HG03457 (cell line): Measurements from ENCODE around the gene IL12RB1.
"Not testable (repeated sequence)": the region's sequence is repeated elsewhere in the genome, so short reads cannot be mapped to it uniquely, and the experiment has no call there.

ENCODE experiments used
- ATAC-seq: cut with Tn5 transposase; IDR thresholded peaks from one replicate; pipeline ENCODE4 v1.9.1; 2021; ENCODE audit warnings: moderate number of reproducible peaks; ENCODE audit not compliant: unreplicated experiment

IL12RB1 gene

GRCh38 chr19:18090545-18091216 lies 3.9 kb upstream of the IL12RB1 start:
- no peak for ATAC-seq

DNA sequence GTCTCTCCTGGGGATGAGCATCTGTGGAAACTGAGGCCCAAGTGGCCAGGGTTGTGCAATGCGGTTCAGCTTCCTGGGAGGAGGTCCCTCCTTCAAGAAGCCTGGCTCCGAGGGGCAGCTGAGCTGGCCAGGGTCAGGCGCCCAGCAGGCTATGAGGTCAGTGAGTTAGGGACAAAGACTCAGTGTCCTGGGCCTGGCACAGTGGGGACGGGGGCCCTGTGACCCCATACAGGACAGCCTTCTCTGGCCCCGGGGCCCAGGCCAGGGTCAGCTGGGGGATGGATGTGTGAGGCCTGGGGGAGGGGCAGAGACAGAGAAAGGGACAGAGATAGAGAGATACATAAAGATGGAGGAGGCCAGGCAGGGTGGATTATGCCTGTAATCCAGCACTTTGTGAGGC lies 3.0 kb upstream of the IL12RB1 start:
- ATAC-seq: no peak

DNA sequence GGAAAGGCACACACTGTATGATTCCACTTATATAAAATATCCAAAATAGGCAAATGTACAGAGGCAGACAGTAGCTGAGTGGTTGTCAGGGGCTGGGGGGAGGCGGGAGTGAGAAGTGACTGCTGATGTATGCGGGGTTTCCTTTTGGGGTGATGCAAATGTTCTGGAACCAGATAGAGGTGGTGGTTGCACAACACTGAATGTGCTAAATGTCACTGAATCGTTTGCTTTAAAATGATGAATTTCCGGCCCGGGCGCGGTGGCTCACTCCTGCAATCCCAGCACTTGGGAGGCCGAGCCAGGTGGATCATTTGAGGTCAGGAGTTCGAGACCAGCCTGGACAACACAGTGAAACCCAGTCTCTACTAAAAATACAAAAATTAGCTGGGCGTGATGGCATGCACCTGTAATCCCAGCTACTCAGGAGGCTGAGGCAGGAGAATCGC lies 2.4 kb upstream of the IL12RB1 start:
- not testable (repeated sequence) for ATAC-seq

DNA sequence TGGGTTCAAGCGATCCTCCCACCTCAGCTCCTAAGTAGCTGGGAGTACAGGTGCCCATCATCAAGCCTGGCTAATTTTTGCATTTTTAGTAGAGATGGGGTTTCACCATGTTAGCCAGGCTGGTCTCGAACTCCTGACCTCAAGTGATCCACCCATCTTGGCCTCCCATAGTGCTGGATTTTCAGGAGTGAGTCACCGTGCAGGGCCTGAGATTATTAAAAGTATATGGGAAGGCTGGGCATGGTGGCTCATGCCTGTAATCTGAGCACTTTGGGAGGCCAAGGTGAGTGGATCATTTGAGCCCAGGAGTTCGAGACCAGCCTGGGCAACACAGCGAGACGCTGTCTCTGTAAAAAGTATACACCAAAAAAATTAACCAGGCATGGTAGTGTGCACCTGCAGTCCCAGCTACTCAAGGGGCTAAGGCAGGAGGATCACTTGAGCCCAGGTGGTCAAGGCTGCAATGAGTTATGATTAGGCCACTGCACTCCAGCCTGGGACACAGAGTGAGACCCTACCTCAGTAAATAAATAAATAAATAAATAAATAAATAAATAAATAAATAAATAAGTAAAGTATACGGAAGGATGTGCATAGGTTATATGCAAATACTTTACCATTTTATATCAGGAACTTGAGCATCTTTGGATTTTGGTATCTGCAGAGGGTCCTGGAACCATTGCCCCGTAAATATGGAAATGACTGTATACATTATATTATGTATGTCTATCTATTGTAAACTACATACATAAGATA lies 854 bp downstream of the IL12RB1 start:
- no peak for ATAC-seq

DNA sequence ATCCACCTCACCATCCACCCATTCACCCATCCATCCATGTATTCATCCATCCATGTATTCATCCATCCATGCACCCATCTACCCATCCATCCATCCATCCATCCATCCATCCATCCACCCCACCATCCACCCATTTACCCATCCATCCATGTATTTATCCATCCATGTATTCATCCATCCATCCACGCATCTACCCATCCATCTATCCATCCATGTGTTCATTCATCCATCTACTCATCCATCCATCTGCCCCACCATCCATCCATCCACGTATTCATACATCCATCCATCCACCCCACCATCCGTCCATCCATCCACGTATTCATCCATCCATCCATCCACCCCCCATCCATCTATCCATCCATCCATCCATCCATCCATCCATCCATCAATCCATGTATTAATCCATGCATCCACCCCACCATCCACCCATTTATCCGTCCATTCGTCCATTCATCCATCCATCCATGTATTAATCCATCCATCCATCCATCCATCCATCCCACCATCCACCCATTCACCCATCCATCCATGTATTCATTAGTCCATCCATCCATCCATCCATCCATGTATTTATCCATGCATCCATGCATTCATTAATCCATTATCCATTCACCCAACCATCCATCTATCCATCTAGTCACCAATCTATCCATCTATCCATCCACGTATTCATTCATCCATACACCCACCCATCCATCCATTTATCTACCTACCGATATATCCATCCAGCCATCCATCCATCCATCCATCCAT lies 2.6 kb downstream of the IL12RB1 start:
- no peak for ATAC-seq

- no peak for ATAC-seq
Observed at GRCh38 chr19:18074192-18074591, 12.5 kb downstream of the IL12RB1 start.

GRCh38 chr19:18073197-18073596 lies 13.5 kb downstream of the IL12RB1 start:
- ATAC-seq: no peak

DNA sequence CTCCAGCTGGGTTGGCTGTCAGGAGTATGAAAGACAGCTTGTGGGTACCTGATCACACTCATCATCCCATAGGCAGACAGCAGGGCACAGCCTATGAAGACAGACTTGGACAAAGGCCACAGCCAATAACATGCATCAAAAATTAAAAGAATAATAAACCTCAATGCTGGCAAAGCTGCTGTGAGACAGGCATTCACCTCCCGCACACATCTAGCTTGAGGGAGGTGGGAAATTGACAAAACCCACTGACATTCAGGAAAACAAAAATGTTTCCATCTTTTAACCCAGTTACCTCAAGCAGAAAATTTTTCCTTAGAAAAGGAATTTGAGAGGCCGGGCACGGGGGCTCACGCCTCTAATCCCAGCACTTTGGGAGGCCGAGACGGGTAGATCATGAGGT lies 14.4 kb downstream of the IL12RB1 start:
- ATAC-seq: no peak

- ATAC-seq: no peak
Observed at GRCh38 chr19:18070181-18070580, 16.6 kb downstream of the IL12RB1 start.

GRCh38 chr19:18069383-18069782 lies 17.4 kb downstream of the IL12RB1 start:
- ATAC-seq: no peak

- ATAC-seq: no peak
Observed at GRCh38 chr19:18068395-18068794, 18.3 kb downstream of the IL12RB1 start.

GRCh38 chr19:18065173-18065495 lies 21.6 kb downstream of the IL12RB1 start:
- ATAC-seq: no peak

GRCh38 chr19:18063463-18063862 lies 23.3 kb downstream of the IL12RB1 start:
- no peak for ATAC-seq

GRCh38 chr19:18062028-18062427 lies 24.7 kb downstream of the IL12RB1 start:
- no peak for ATAC-seq

- ATAC-seq: no peak
Observed at GRCh38 chr19:18060472-18060871, 26.3 kb downstream of the IL12RB1 start.

DNA sequence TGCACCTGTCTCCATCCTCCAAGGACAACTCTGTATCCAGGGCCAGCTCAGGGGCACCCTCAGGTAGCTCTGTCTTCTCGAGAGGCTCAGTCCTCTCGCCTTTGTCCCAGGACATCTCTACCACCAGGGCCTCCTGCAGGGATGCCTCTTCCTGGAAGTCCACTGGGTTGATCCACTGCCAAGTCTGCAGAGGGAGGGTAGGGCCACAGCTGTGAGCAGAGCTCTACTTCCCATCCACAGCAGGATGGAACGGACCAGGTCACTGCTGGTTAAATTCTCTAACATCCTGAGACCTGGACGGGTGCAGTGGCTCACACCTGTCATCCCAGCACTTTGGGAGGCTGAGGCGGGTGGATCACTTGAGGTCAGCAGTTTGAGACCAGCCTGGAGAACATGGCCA lies 26.8 kb downstream of the IL12RB1 start:
- ATAC-seq: no peak

DNA sequence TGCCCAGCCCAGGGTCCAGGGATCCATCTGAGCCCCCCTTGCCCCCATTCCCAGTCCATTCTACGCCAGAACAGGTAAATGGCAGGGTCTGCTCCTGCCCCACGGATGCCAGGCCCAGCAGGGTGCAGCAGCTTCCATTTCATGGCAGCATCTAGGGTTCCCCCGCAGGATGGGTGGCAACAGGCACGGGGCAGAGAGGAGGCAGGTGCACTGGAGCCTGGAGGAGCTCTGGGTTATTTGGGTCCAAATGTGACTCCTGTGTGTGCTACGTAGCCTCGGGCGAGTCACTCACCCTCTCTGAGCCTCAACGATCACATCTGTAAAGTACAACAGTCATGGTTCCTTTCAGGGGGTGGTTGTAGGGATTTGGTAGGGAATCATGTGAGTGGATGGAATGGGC lies 27.4 kb downstream of the IL12RB1 start:
- no peak for ATAC-seq

- ATAC-seq: no peak
Observed at GRCh38 chr19:18058208-18059009, 28.3 kb downstream of the IL12RB1 start.

DNA sequence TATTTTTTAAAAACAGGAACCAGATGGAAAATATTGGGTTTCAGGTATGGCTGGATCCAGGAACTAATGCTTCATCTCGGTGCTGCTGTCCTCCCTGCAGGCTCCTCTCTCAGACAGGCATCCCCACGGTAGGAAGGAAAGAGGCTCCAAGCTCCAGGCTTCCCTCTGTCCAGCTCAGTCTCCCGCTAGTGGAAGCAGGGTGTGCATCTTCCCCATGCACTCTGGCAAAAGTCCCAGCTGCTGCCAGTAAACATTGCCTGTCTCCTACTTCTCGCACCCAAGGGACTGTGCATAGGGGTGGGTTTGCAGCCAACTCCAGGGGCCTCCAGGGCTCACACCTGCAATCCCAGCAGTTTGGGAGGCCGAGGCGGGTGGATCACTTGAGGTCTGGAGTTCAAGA lies 29.2 kb downstream of the IL12RB1 start:
- ATAC-seq: no peak

- ATAC-seq: no peak
Observed at GRCh38 chr19:18055967-18056366, 30.8 kb downstream of the IL12RB1 start.

DNA sequence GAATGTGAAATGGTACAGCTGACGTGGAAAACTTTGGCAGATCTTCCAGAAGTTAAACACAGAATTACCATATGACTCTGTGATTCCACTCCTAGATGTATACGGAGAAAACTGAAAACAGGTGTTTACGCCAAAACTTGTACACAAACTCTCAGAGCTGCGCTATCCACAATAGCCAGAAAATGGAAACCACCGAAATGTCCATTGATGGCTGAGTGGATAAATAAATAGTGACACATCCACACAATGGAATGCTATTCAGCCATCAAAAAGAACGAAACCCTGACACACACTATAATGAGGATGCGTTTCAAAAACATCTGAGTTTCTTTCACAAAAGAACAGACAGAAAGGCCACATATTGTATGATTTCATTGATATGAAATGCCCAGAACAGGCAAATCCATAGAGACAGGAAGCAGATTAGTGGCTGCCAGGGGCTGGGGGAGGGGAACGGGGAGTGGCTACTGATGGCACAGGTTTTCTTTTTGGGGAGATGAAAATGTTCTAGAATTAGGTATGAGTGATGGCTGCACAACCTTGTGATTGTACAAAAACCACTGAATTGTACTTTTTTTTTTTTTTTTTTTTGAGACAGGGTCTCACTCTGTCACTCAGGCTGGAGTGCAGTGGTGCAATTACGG lies 33.0 kb downstream of the IL12RB1 start:
- no peak for ATAC-seq
